ENCODE data around the gene TTLL6. TPM values are rescaled to one million over a fixed set of nuclear protein-coding genes. Genes with fewer than 3 reads are reported as not detected.

The TTLL6 gene
- total RNA-seq, 1 experiment from 2014 or later = 0.29 TPM

- H3F3A ChIP-seq (ENCODE audit: low read length, unreplicated experiment) = no peaks in the 10 kb centered on the region
- H3K4me2 ChIP-seq (ENCODE audit: low read length) = peak overlapping the region; percentile 91
- peak; percentile 27 for ATAC-seq
- H3K9me3 ChIP-seq (ENCODE audit: low read length) = no peaks in the 10 kb centered on the region
- no peaks in the 10 kb centered on the region for H3K27me3 ChIP-seq (ENCODE audit: low read length)
- no peaks in the 10 kb centered on the region for H3K9me2 ChIP-seq (replicated peaks; ENCODE audit: low read length)
- no peak for TF ChIP-seq EZH2 (IDR thresholded peaks at IDR 0.05; ENCODE audit: low read length, unreplicated experiment)
- no peak for TF ChIP-seq CTCF (conservative IDR thresholded peaks at IDR 0.05; ENCODE audit: low read depth, low read length)
- peak overlapping the region; percentile 91 for H3K9ac ChIP-seq (ENCODE audit: low read length)
- H3K27ac ChIP-seq (ENCODE audit: low read length) = peak overlapping the region; percentile 74
- no peaks in the 10 kb centered on the region for H3K36me3 ChIP-seq (ENCODE audit: low read depth, low read length)
- intact Hi-C loops (cut with micrococcal nuclease) = loop anchor here (2.0 kb wide), 1 partner anchor 15 kb away; no protein-coding TSS in a partner anchor
- no peaks in the 10 kb centered on the region for H4K20me1 ChIP-seq (ENCODE audit: low read length)
- peak; percentile 71 for DNase-seq
- peak overlapping the region; percentile 89 for H2AFZ ChIP-seq (ENCODE audit: low read length)
- H3K4me3 ChIP-seq (ENCODE audit: low read length) = peak overlapping the region; percentile 78
- H3K4me1 ChIP-seq (ENCODE audit: insufficient read depth, low read length) = peaks cover 50% of the 10 kb centered on the region
- ChIA-PET CTCF (interaction anchor here (0.6 to 1.8 kb wide), 7 partner anchors 10 to 72 kb away, joined by 3 to 10 read pairs (median 4); no protein-coding TSS in a partner anchor), POLR2A (ENCODE audit: unreplicated experiment) (interaction anchor here (0.6 to 0.7 kb wide), 3 partner anchors 9 to 19 kb away, joined by 4 to 6 read pairs (median 6); partner anchors contain the start of gene HOXB13)
- TSS peak; percentile 66 for BruUV-seq (replicated peaks)
- peaks cover 38% of the 10 kb centered on the region for H3K79me2 ChIP-seq (ENCODE audit: low read length)
These were observed 69.3 kb downstream of the TTLL6 start for GRCh38 chr17:48747445-48748363.

- intact Hi-C loops (cut with micrococcal nuclease) = loop anchor here (1.0 to 2.0 kb wide), 4 partner anchors 9 to 44 kb away; no protein-coding TSS in a partner anchor
- H3K36me3 ChIP-seq (ENCODE audit: low read depth, low read length) = no peaks in the 10 kb centered on the region
- DNase-seq = peak; percentile 40
- H2AFZ ChIP-seq (ENCODE audit: low read length) = peak overlapping the region; percentile 89
- H3K9me2 ChIP-seq (replicated peaks; ENCODE audit: low read length) = no peaks in the 10 kb centered on the region
- H3K27me3 ChIP-seq (ENCODE audit: low read length) = no peaks in the 10 kb centered on the region
- POLR2A ChIA-PET (ENCODE audit: unreplicated experiment) = interaction anchor here (0.6 to 0.7 kb wide), 2 partner anchors 9 to 19 kb away, joined by 4 to 6 read pairs; partner anchors contain the start of gene HOXB13
- TF ChIP-seq EZH2phosphoT487 (IDR thresholded peaks at IDR 0.05; ENCODE audit: borderline replicate concordance, low read length) (no peak), CTCF (conservative IDR thresholded peaks at IDR 0.05; ENCODE audit: low read depth, low read length) (no peak), EZH2 (IDR thresholded peaks at IDR 0.05; ENCODE audit: low read length, unreplicated experiment) (no peak)
- no peaks in the 10 kb centered on the region for H3K9me3 ChIP-seq (ENCODE audit: low read length)
- H3K27ac ChIP-seq (ENCODE audit: low read length) = peak overlapping the region; percentile 74
- no peaks in the 10 kb centered on the region for H3F3A ChIP-seq (ENCODE audit: low read length, unreplicated experiment)
- H3K4me2 ChIP-seq (ENCODE audit: low read length) = peak overlapping the region; percentile 91
- H3K79me2 ChIP-seq (ENCODE audit: low read length) = peaks cover 38% of the 10 kb centered on the region
- peak overlapping the region; percentile 91 for H3K9ac ChIP-seq (ENCODE audit: low read length)
- BruUV-seq (replicated peaks) = no TSS peak
- H3K4me3 ChIP-seq (ENCODE audit: low read length) = peak overlapping the region; percentile 78
- H3K4me1 ChIP-seq (ENCODE audit: insufficient read depth, low read length) = peaks cover 50% of the 10 kb centered on the region
- CTCF ChIA-PET = interaction anchor here (1.2 to 1.8 kb wide), 3 partner anchors 9 to 44 kb away, joined by 3 to 10 read pairs (median 4); no protein-coding TSS in a partner anchor
- H4K20me1 ChIP-seq (ENCODE audit: low read length) = no peaks in the 10 kb centered on the region
- peak; percentile 5 for ATAC-seq
These were observed 70.0 kb downstream of the TTLL6 start for GRCh38 chr17:48746916-48747444.
